Natural killer cell treated with Interleukin-12 subunit alpha and Interleukin-12 subunit beta and Interleukin-15 and Interleukin-18, amount 100 ng/mL, for 72 hours (primary cell): Measurements from ENCODE around the gene CST11. TPM values are rescaled to one million over a fixed set of nuclear protein-coding genes. Genes with fewer than 3 reads are reported as not detected.

Experiments
- ATAC-seq, 2 donors: fragments of 150-1000 bp; cut with Tn5 transposase in 1 of 2; sonication (Bioruptor Pico), chemical (Tn5 transposase) in 1 of 2; 2 replicates each; pipeline ENCODE4 v1.10.0; 2021
- DNase-seq: peaks from one replicate; pipeline ENCODE4 v3.0.0; 2022; ENCODE audit warnings: low spot score
- H3K27ac Mint-ChIP-seq, 2 donors: 1 replicate in 1 of 2; 2 replicates in 1 of 2; pipeline ENCODE4 v1.8.0; 2022; ENCODE audit warnings: mixed read lengths in 2 of 2, mild to moderate bottlenecking in 1 of 2, moderate library complexity in 1 of 2
- H3K27me3 Mint-ChIP-seq, 2 donors: 1 replicate in 1 of 2; 2 replicates in 1 of 2; pipeline ENCODE4 v1.8.0; 2022; ENCODE audit warnings: mixed read lengths in 2 of 2
- H3K36me3 Mint-ChIP-seq: one replicate; pipeline ENCODE4 v1.8.0; 2022; ENCODE audit warnings: mixed read lengths
- H3K4me1 Mint-ChIP-seq, 2 donors: 1 replicate in 1 of 2; 2 replicates in 1 of 2; pipeline ENCODE4 v1.8.0; 2022; ENCODE audit warnings: low read depth in 2 of 2, mixed read lengths in 2 of 2, mild to moderate bottlenecking in 1 of 2
- H3K4me3 Mint-ChIP-seq: one replicate; pipeline ENCODE4 v1.8.0; 2022; ENCODE audit warnings: mixed read lengths
- H3K9me3 Mint-ChIP-seq: 2 replicates; pipeline ENCODE4 v1.8.0; 2022; ENCODE audit warnings: mixed read lengths
- total RNA-seq, 2 donors: library from RNA; stranded (reverse); gene quantifications; one replicate each; pipeline ENCODE4 v1.2.3, GENCODE V29; 2022

CST11 gene
- total RNA-seq, 2 donors from 2014 or later: not detected

DNA sequence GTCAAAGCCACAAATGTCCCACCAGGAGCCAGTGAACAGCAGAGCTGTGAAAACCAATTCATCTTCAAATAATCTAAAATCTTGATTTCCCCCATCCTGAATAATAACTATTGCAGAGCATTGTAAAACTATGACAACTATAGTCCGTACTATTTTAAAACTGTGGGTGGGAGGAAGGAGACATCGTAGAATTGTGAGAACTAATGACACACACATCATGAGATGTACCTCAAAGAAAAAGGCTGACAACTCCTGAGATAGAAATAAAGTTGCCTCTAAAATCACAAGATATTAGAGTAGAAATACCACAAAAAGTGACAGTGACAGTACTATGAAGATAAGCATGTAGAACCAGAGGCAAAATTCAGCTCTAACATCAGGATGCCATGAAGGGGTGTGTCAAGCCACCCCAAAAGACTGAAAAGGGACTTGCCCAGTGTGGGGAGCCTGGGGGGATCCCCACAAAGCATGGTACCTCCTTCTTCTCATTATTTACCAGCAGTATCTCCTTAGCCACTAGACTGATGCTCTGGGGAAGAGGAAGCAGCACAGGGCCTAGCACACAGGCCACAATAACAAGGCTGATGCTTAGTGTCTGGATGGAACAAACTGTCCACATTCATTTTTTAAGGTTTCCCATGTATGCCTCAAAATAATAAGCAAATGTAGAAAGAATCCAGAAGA is 44.8 kb downstream of the CST11 start:
- peak overlapping the region; percentile 22 for H3K4me3 Mint-ChIP-seq
- DNase-seq (no peak), ATAC-seq (peak; percentile 66 to 72)
- no peaks in the 10 kb centered on the region for H3K9me3 Mint-ChIP-seq
- H3K4me1 Mint-ChIP-seq: peaks cover 38 to 77% of the 10 kb centered on the region in 2 donors
- H3K27me3 Mint-ChIP-seq: no peaks in the 10 kb centered on the region
- peaks cover 8% of the 10 kb centered on the region for H3K36me3 Mint-ChIP-seq
- H3K27ac Mint-ChIP-seq: peak overlapping the region; percentile 61 to 88

DNA sequence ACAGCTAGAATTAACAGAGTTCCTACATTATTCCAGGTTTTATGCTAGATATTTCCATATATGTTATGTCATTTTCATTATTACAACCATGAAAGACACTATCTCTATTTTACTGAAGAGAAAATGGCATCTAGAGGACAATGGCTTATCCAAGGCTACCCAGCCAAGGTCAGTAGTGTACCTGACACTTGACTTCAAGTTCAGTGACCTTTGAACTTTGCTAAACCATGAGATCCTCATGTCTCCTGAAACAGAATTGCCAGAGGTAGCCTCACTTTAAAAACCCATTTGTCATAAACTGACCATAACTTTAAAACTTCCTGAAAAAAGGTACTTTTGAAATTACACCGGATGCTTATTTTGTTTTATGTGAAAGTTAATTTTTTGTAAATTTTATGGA is 45.8 kb downstream of the CST11 start:
- DNase-seq: no peak
- no peak for ATAC-seq
- Mint-ChIP-seq H3K4me3 (no peak overlapping the region), H3K4me1 (peaks cover 39 to 74% of the 10 kb centered on the region in 2 donors), H3K27ac (no peak overlapping the region), H3K36me3 (peaks cover 8% of the 10 kb centered on the region), H3K27me3 (no peaks in the 10 kb centered on the region), H3K9me3 (no peaks in the 10 kb centered on the region)

DNA sequence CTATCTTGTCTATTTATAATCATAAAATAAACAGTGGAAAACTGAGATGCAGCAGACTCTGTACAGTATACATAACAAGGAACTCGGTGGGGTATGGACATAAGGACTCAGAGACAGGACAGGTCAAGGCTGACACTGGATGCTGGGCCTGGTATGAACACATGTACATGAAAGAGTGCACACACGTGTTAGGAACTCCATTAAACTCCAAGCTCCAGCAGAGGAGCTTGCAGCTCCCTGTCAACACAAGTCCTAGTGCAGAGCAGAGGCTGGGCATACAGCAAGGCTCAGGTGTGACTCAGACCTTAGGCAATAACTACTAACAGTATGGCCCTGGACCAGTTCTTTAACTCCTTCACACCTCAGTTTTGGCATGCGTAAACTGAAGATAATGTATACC is 48.5 kb downstream of the CST11 start:
- Mint-ChIP-seq H3K27ac (no peak overlapping the region), H3K36me3 (peaks cover 8% of the 10 kb centered on the region), H3K4me1 (peaks cover 42 to 67% of the 10 kb centered on the region in 2 donors), H3K4me3 (no peak overlapping the region), H3K27me3 (no peaks in the 10 kb centered on the region), H3K9me3 (no peaks in the 10 kb centered on the region)
- DNase-seq: no peak
- ATAC-seq: no peak

DNA sequence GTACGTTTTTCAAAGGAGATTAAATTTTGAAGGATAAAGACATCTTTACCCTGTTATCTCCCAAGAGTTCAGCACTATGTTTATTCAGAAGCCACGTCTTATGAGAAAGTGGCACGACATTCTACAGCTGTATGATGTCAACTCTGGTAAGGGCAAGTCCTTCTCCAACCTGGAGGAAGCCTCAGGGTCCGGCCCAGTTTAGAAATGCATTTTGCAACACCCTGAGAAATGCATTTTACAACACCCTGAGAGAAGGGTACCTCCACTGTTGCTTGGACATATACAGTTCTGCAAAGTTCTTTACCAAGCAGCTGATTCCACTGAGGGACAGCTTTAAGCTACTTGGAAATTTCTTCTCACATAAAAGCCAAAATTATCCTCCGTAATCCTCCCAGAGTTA is 48.9 kb downstream of the CST11 start:
- Mint-ChIP-seq H3K27me3 (no peaks in the 10 kb centered on the region), H3K36me3 (peaks cover 8% of the 10 kb centered on the region), H3K4me3 (no peak overlapping the region), H3K4me1 (peaks cover 46 to 71% of the 10 kb centered on the region in 2 donors), H3K9me3 (no peaks in the 10 kb centered on the region), H3K27ac (no peak overlapping the region)
- DNase-seq (no peak), ATAC-seq (no peak)

DNA sequence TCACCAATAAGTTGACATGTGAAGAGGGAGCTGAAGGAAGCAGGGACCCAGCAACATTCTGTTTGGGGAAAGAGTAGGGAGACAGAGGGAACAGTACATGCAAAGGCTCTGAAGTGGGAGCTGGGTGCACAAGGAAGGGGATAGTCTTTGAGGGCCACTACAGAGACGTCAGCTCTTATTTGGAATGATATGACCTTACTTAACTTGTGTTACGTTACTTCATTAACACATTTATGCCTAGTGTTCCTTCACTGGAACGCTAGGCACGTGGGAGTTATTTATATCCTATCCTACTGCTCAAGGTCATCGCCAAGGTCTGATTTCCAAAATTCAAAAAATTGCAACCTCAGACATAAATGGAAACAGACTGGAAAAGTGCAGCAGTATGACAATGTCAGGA is 51.6 kb downstream of the CST11 start:
- Mint-ChIP-seq H3K9me3 (no peaks in the 10 kb centered on the region), H3K27ac (peak overlapping the region in 1 of 2 donors; percentile 68), H3K27me3 (no peaks in the 10 kb centered on the region), H3K4me1 (peaks cover 41 to 66% of the 10 kb centered on the region in 2 donors), H3K36me3 (peaks cover 8% of the 10 kb centered on the region), H3K4me3 (no peak overlapping the region)
- DNase-seq (no peak), ATAC-seq (no peak)

Other genes with a start within 250 kb of the CST11 start
- gene NXT1, start 102.1 kb downstream of the CST11 start, total RNA-seq: 10 to 100 TPM; 32.5 to 57.6 TPM
- 10 to 100 TPM; 17.9 to 20.9 TPM for gene GZF1, start 90.7 kb downstream of the CST11 start, total RNA-seq
- 10 to 100 TPM; 12.4 to 16.6 TPM for gene NAPB, start 31.4 kb downstream of the CST11 start, total RNA-seq
- gene CSTL1, start 13.2 kb downstream of the CST11 start, total RNA-seq: not detected
- not detected for gene CST8, start 38.2 kb upstream of the CST11 start, total RNA-seq
- not detected for gene CST9L, start 115.6 kb upstream of the CST11 start, total RNA-seq
- not detected for gene CST9, start 153.0 kb upstream of the CST11 start, total RNA-seq
- 10 to 100 TPM in 1 of 2 donors, 1 to 10 TPM in 1; 5.4 to 16.6 TPM for gene CST3, start 185.1 kb upstream of the CST11 start, total RNA-seq
- gene CST4, start 236.2 kb upstream of the CST11 start, total RNA-seq: not detected